SU-DHL-6 (cell line): ENCODE results near the gene ATXN7L1.

Experiments used
- H2AFZ ChIP-seq: fragments of 200-600 bp; sonication (generic); 2 replicates; pipeline ENCODE4 v1.6.1; 2014; ENCODE audit warnings: low read depth, mild to moderate bottlenecking, moderate library complexity, mixed read lengths, antibody characterized with exemption, low read length; ENCODE audit not compliant: severe bottlenecking
- H3F3A ChIP-seq: fragments of 200-600 bp; shearing (Covaris generic); 2 replicates; pipeline ENCODE4 v1.6.0; 2016; ENCODE audit warnings: antibody characterized with exemption, mild to moderate bottlenecking; ENCODE audit not compliant: insufficient read depth
- H3K27ac ChIP-seq: fragments of 200-600 bp; sonication (generic); 2 replicates; pipeline ENCODE4 v1.5.1; 2016; ENCODE audit warnings: low read depth, mild to moderate bottlenecking, low read length, moderate library complexity, mixed read lengths
- H3K27me3 ChIP-seq: fragments of 200-600 bp; sonication (generic), shearing (Covaris generic); 2 replicates; pipeline ENCODE4 v1.6.0; 2014; ENCODE audit warnings: mild to moderate bottlenecking, low read length
- H3K36me3 ChIP-seq: fragments of 200-600 bp; sonication (generic); 2 replicates; pipeline ENCODE4 v1.6.1; 2014; ENCODE audit warnings: mild to moderate bottlenecking, low read length, mixed read lengths
- H3K4me2 ChIP-seq: fragments of 300-600, 200-600 bp; shearing (Covaris generic), sonication (generic); 2 replicates; pipeline ENCODE4 v1.6.0; 2014; ENCODE audit warnings: low read length, low read depth, mild to moderate bottlenecking; ENCODE audit not compliant: poor library complexity, severe bottlenecking
- H3K4me3 ChIP-seq: fragments of 200-600 bp; sonication (generic); 2 replicates; pipeline ENCODE4 v1.5.1; 2014; ENCODE audit warnings: antibody characterized with exemption, low read length, mild to moderate bottlenecking, mixed read lengths; ENCODE audit not compliant: insufficient read depth, poor library complexity, severe bottlenecking
- H3K79me2 ChIP-seq: fragments of 200-600 bp; sonication (generic); 2 replicates; pipeline ENCODE4 v1.6.1; 2014; ENCODE audit warnings: mild to moderate bottlenecking, low read length, moderate library complexity; ENCODE audit not compliant: insufficient read depth
- H3K9ac ChIP-seq: fragments of 200-600 bp; sonication (generic); 2 replicates; pipeline ENCODE4 v1.7.0; 2014; ENCODE audit warnings: mild to moderate bottlenecking, low read length
- H3K9me2 ChIP-seq: fragments of 200-600 bp; sonication (generic); replicated peaks from 2 replicates; pipeline ENCODE4 v1.6.1; 2014; ENCODE audit warnings: low read length; ENCODE audit not compliant: insufficient read depth
- H3K9me3 ChIP-seq: fragments of 200-600 bp; sonication (generic); 2 replicates; pipeline ENCODE4 v1.6.1; 2014; ENCODE audit warnings: low read length, mixed read lengths; ENCODE audit not compliant: insufficient read depth
- H4K20me1 ChIP-seq: fragments of 200-600 bp; sonication (generic); 2 replicates; pipeline ENCODE4 v1.6.1; 2014; ENCODE audit warnings: low read depth, mild to moderate bottlenecking, antibody characterized with exemption, low read length, moderate library complexity, mixed read lengths
- EZH2phosphoT487 ChIP-seq: fragments of 200-600 bp; sonication (generic), shearing (Covaris generic); conservative IDR thresholded peaks from 2 replicates; pipeline ENCODE4 v1.6.1; 2018; ENCODE audit warnings: mild to moderate bottlenecking, antibody characterized with exemption, low read length, moderate library complexity, mixed read lengths
- TF ChIP-seq, protein P1 (sequence below): fragments of 200-600 bp; sonication (generic); IDR thresholded peaks from one replicate; pipeline ENCODE4 v1.5.1; 2017; ENCODE audit warnings: antibody characterized with exemption, mild to moderate bottlenecking, low read length, moderate library complexity; ENCODE audit not compliant: insufficient read depth, poor library complexity, severe bottlenecking

Gene ATXN7L1

DNA sequence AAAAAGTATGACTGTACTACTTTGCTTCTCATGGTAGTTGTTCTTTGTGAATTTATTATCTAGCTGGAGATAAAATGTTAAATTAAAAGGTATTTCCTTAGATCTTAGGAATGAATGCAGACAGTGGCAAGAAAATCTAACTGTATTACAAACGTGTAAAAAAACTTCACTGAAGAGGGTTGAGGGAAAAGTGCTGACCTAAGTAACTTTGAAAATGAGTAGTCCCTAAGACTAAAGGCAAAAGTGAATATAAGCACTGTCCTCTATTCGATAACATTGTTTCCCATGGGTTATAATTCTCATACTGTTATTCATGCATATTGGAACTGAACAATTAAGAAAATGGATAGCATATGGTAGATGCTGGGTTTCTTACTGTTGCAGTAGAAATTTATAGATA is 148.4 kb downstream of the ATXN7L1 start:
- no peaks in the 10 kb centered on the region for H3K79me2 ChIP-seq
- H3K9me2 ChIP-seq, result no peaks in the 10 kb centered on the region
- no peak overlapping the region for H3K4me3 ChIP-seq
- no peaks in the 10 kb centered on the region for H3K27me3 ChIP-seq
- TF ChIP-seq, protein P1, sequence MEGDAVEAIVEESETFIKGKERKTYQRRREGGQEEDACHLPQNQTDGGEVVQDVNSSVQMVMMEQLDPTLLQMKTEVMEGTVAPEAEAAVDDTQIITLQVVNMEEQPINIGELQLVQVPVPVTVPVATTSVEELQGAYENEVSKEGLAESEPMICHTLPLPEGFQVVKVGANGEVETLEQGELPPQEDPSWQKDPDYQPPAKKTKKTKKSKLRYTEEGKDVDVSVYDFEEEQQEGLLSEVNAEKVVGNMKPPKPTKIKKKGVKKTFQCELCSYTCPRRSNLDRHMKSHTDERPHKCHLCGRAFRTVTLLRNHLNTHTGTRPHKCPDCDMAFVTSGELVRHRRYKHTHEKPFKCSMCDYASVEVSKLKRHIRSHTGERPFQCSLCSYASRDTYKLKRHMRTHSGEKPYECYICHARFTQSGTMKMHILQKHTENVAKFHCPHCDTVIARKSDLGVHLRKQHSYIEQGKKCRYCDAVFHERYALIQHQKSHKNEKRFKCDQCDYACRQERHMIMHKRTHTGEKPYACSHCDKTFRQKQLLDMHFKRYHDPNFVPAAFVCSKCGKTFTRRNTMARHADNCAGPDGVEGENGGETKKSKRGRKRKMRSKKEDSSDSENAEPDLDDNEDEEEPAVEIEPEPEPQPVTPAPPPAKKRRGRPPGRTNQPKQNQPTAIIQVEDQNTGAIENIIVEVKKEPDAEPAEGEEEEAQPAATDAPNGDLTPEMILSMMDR, result no peak
- TF ChIP-seq EZH2phosphoT487, result no peak
- H3K9ac ChIP-seq, result no peak overlapping the region
- no peak overlapping the region for H2AFZ ChIP-seq
- no peak overlapping the region for H3K4me2 ChIP-seq
- H3F3A ChIP-seq, result no peaks in the 10 kb centered on the region
- no peak overlapping the region for H3K27ac ChIP-seq
- no peaks in the 10 kb centered on the region for H4K20me1 ChIP-seq
- no peaks in the 10 kb centered on the region for H3K36me3 ChIP-seq
- H3K9me3 ChIP-seq, result no peaks in the 10 kb centered on the region

DNA sequence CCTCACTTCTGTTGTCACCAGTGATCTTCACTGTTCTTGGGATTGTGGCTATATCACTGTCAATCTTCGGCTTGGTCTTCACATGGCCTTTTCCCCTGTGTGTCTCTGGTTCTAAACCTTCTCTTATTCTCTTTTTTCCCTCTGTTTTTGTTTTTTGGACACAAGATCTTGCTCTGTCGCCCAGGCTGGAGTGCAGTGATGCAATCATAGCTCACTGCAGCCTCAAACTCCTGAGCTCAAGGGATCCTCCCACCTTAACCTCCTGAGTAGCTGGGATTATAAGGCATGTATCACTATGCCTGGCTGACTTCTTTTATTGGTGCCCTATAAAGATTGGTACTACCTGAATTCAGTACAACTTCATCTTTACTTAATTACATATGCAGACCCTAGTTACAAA is 151.7 kb downstream of the ATXN7L1 start:
- no peak overlapping the region for H3K9ac ChIP-seq
- H2AFZ ChIP-seq, result no peak overlapping the region
- H3K9me3 ChIP-seq, result no peaks in the 10 kb centered on the region
- no peaks in the 10 kb centered on the region for H3K27me3 ChIP-seq
- no peaks in the 10 kb centered on the region for H3K79me2 ChIP-seq
- H3K27ac ChIP-seq, result no peak overlapping the region
- H3K4me2 ChIP-seq, result no peak overlapping the region
- H3K4me3 ChIP-seq, result no peak overlapping the region
- H3F3A ChIP-seq, result no peaks in the 10 kb centered on the region
- no peaks in the 10 kb centered on the region for H3K9me2 ChIP-seq
- H4K20me1 ChIP-seq, result no peaks in the 10 kb centered on the region
- no peak for TF ChIP-seq EZH2phosphoT487
- TF ChIP-seq, protein P1, result no peak
- no peaks in the 10 kb centered on the region for H3K36me3 ChIP-seq

DNA sequence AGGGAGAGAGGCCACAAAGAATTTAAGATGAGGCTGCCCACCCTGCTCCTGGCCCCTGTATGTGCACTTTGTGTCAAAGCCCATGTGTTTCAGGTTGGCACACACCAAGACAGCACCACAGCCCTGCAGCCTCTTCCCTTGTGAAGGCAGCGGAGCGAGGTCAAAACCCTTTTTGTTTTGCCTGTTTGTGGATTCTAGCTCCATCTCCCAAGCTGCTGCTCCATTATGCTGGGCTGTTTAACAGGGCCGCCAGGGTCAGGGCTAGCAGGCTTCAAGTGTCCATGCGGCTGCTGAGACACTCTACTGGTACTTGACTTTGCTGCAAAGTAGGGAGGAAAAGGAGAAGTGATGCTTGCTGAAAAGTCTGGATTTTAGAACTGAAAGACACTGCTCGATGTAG is 152.8 kb downstream of the ATXN7L1 start:
- no peak overlapping the region for H3K9ac ChIP-seq

More for the DNA sequence above, 152.8 kb downstream of the ATXN7L1 start:
- Histone ChIP-seq H3K27ac (no peak overlapping the region), H3K36me3 (no peaks in the 10 kb centered on the region), H3K79me2 (no peaks in the 10 kb centered on the region), H2AFZ (no peak overlapping the region), H3K4me2 (no peak overlapping the region), H3K9me3 (no peaks in the 10 kb centered on the region), H3K9me2 (no peaks in the 10 kb centered on the region), H4K20me1 (no peaks in the 10 kb centered on the region), H3K4me3 (no peak overlapping the region), H3K27me3 (no peaks in the 10 kb centered on the region), H3F3A (no peaks in the 10 kb centered on the region)
- TF ChIP-seq, protein P1, result no peak
- TF ChIP-seq EZH2phosphoT487, result no peak
